ENCODE results near the gene LRRK1. TPM values are rescaled to one million over a fixed set of nuclear protein-coding genes. Genes with fewer than 3 reads are reported as not detected.

The LRRK1 gene
- total and polyA plus RNA-seq, 12 donors, result 1.5 to 8.1 (median 2.0) TPM

GRCh38 chr15:100928632-100929280, 9.6 kb downstream of the LRRK1 start:
- TF ChIP-seq CTCF (IDR thresholded peaks at IDR 0.05), result no peak
- H3K9me3 ChIP-seq, result no peaks in the 10 kb centered on the region
- no peak for ATAC-seq
- DNase-seq, result no peak
- peaks cover 0 to 4% (median 0%) of the 10 kb centered on the region in 7 donors for H3K27me3 ChIP-seq
- intact Hi-C loops (cut with DNase I), result loop anchor here in 2 of 10 donors (10.0 kb wide), 2 partner anchors 326 to 336 kb away; partner anchors contain the start of gene CHSY1 (in 1 of the 2)
- H3K36me3 ChIP-seq, result peaks cover 0 to 67% (median 0%) of the 10 kb centered on the region in 9 donors
- H3K4me1 ChIP-seq, result peaks cover 0 to 11% (median 0%) of the 10 kb centered on the region in 9 donors
- no peak overlapping the region for H3K27ac ChIP-seq
- 84 to 90% methylated on average over 13 of the region's 13 CpGs for WGBS, 2 donors
- no peak overlapping the region for H3K4me3 ChIP-seq

GRCh38 chr15:100929641-100930042, 10.5 kb downstream of the LRRK1 start:
- peaks cover 0 to 65% (median 0%) of the 10 kb centered on the region in 9 donors for H3K36me3 ChIP-seq
- peaks cover 0 to 11% (median 0%) of the 10 kb centered on the region in 9 donors for H3K4me1 ChIP-seq
- H3K27me3 ChIP-seq, result no peaks in the 10 kb centered on the region
- intact Hi-C loops (cut with DNase I), result loop anchor here in 2 of 10 donors (10.0 kb wide), 2 partner anchors 325 to 335 kb away; partner anchors contain the start of gene CHSY1 (in 1 of the 2)
- 34 to 43% methylated on average over 6 of the region's 6 CpGs for WGBS, 2 donors
- no peak for DNase-seq
- ATAC-seq, result no peak
- H3K9me3 ChIP-seq, result no peaks in the 10 kb centered on the region
- no peak for TF ChIP-seq CTCF (IDR thresholded peaks at IDR 0.05)
- H3K4me3 ChIP-seq, result no peak overlapping the region
- H3K27ac ChIP-seq, result no peak overlapping the region

GRCh38 chr15:100930306-100930848, 11.2 kb downstream of the LRRK1 start:
- H3K27ac ChIP-seq, result no peak overlapping the region
- H3K4me3 ChIP-seq, result no peak overlapping the region
- H3K36me3 ChIP-seq, result peaks cover 0 to 57% (median 0%) of the 10 kb centered on the region in 9 donors
- H3K27me3 ChIP-seq, result no peaks in the 10 kb centered on the region
- ATAC-seq (no peak), DNase-seq (no peak)
- H3K9me3 ChIP-seq, result no peaks in the 10 kb centered on the region
- H3K4me1 ChIP-seq, result peaks cover 0 to 11% (median 0%) of the 10 kb centered on the region in 9 donors
- no peak for TF ChIP-seq CTCF (IDR thresholded peaks at IDR 0.05)
- intact Hi-C loops (cut with DNase I), result no loop called here
- WGBS, 2 donors, result 96% methylated on average over 4 of the region's 4 CpGs

GRCh38 chr15:100931143-100931890, 12.2 kb downstream of the LRRK1 start:
- ATAC-seq (no peak), DNase-seq (no peak)
- TF ChIP-seq CTCF (IDR thresholded peaks at IDR 0.05), result no peak
- 85 to 91% methylated on average over 15 of the region's 15 CpGs for WGBS, 2 donors
- peaks cover 0 to 11% (median 0%) of the 10 kb centered on the region in 9 donors for H3K4me1 ChIP-seq
- peaks cover 0 to 48% (median 0%) of the 10 kb centered on the region in 9 donors for H3K36me3 ChIP-seq
- no peaks in the 10 kb centered on the region for H3K27me3 ChIP-seq
- intact Hi-C loops (cut with DNase I), result no loop called here
- H3K9me3 ChIP-seq, result peaks cover 0 to 3% (median 0%) of the 10 kb centered on the region in 11 donors
- H3K27ac ChIP-seq, result no peak overlapping the region
- no peak overlapping the region for H3K4me3 ChIP-seq

Measured in heart right ventricle (tissue), 16 donors.